H1 (cell line): ENCODE measurements around the gene SH3BP2. TPM values are rescaled to one million over a fixed set of nuclear protein-coding genes. Genes with fewer than 3 reads are reported as not detected.

Experiments
- CTCF ChIA-PET: fragments of 300-600 bp; sonication (Branson Sonifier 250); formaldehyde crosslinking; loops from one replicate; lab custom pipeline; 2021; ENCODE audit not compliant: partially characterized antibody; lab: Charles Lee
- POLR2A ChIA-PET: fragments of 300-600 bp; sonication (Branson Sonifier 250); formaldehyde crosslinking; loops from one replicate; lab custom pipeline; 2021; ENCODE audit warnings: inconsistent platforms; ENCODE audit not compliant: partially characterized antibody; lab: Charles Lee
- DNase-seq, 2 experiments: peaks; one replicate each; pipeline versions ENCODE4 v3.0.0 to v3.0.0-alpha.2; 2010 to 2022; ENCODE audit warnings: low spot score in 2 of 2, low read depth in 1 of 2, mixed read lengths in 1 of 2
- FAIRE-seq: peaks from 2 replicates; lab custom pipeline; 2011; peaks lifted over from hg19 to GRCh38; lab: Jason Lieb, UNC
- H2AFZ ChIP-seq: 2 replicates; pipeline ENCODE4 v1.8.1; 2012; ENCODE audit warnings: low read length, inconsistent platforms
- H2AK5ac ChIP-seq: 2 replicates; pipeline ENCODE4 v1.6.1; 2013; ENCODE audit warnings: low read depth, low read length
- H2BK120ac ChIP-seq: replicated peaks from 2 replicates; pipeline ENCODE3; 2013; ENCODE audit warnings: low read depth, low read length, inconsistent platforms
- H2BK12ac ChIP-seq: 2 replicates; pipeline ENCODE4 v1.6.1; 2013; ENCODE audit warnings: low read depth, low read length
- H2BK15ac ChIP-seq: 2 replicates; pipeline ENCODE4 v1.6.1; 2013; ENCODE audit warnings: low read length
- H2BK20ac ChIP-seq: 2 replicates; pipeline ENCODE4 v1.6.1; 2013; ENCODE audit warnings: low read length
- H2BK5ac ChIP-seq: 2 replicates; pipeline ENCODE4 v1.6.1; 2013; ENCODE audit warnings: low read depth, low read length
- H3K14ac ChIP-seq: 2 replicates; pipeline ENCODE4 v1.6.1; 2013; ENCODE audit warnings: inconsistent platforms; ENCODE audit not compliant: insufficient read length
- H3K18ac ChIP-seq: 2 replicates; pipeline ENCODE4 v1.6.1; 2013; ENCODE audit warnings: low read length; ENCODE audit errors: extremely low read depth
- H3K23ac ChIP-seq: 2 replicates; pipeline ENCODE4 v1.6.1; 2013; ENCODE audit warnings: inconsistent platforms; ENCODE audit not compliant: insufficient read length
- H3K23me2 ChIP-seq: 2 replicates; pipeline ENCODE4 v1.6.1; 2013; ENCODE audit warnings: low read depth, low read length
- H3K27ac ChIP-seq: 2 replicates; pipeline ENCODE4 v1.6.1; 2011; ENCODE audit warnings: low read depth, low read length, inconsistent platforms
- H3K27me3 ChIP-seq, 4 experiments: replicated peaks in 1 of 4; 1 replicate in 1 of 4; 2 replicates in 3 of 4; pipeline versions ENCODE4 v1.6.1 to v1.8.1; 2011 to 2013; ENCODE audit warnings: low read length in 3 of 4, mild to moderate bottlenecking in 3 of 4, inconsistent platforms in 2 of 4, mixed read lengths in 2 of 4, moderate library complexity in 1 of 4; ENCODE audit not compliant: control insufficient read depth in 3 of 4, insufficient read depth in 3 of 4; ENCODE audit errors: extremely low read depth in 1 of 4
- H3K36me3 ChIP-seq, 4 experiments: 2 replicates each; pipeline versions ENCODE4 v1.6.1 to v1.8.1; 2011 to 2013; ENCODE audit warnings: mild to moderate bottlenecking in 4 of 4, low read length in 3 of 4, moderate library complexity in 2 of 4, control low read depth in 1 of 4, inconsistent platforms in 1 of 4; ENCODE audit not compliant: insufficient read depth in 4 of 4, control insufficient read depth in 2 of 4
- H3K4ac ChIP-seq: replicated peaks from 2 replicates; pipeline ENCODE3; 2013; ENCODE audit warnings: low read length, low read depth, mixed read lengths, inconsistent platforms; ENCODE audit not compliant: insufficient read length
- H3K4me1 ChIP-seq, 4 experiments: replicated peaks in 1 of 4; 1 replicate in 1 of 4; 2 replicates in 3 of 4; pipeline versions ENCODE4 v1.6.1 to v1.8.1; 2011 to 2013; ENCODE audit warnings: low read length in 3 of 4, inconsistent platforms in 2 of 4, mixed read lengths in 1 of 4; ENCODE audit not compliant: insufficient read depth in 4 of 4, control insufficient read depth in 3 of 4
- H3K4me2 ChIP-seq, 2 experiments: 2 replicates each; pipeline versions ENCODE4 v1.6.1 to v1.8.1; 2011 to 2013; ENCODE audit warnings: low read depth in 2 of 2, low read length in 2 of 2, control low read depth in 1 of 2, inconsistent platforms in 1 of 2, mild to moderate bottlenecking in 1 of 2; ENCODE audit not compliant: insufficient read depth in 1 of 2
- H3K4me3 ChIP-seq, 4 experiments: fragments of 200-600, 300-600 bp in 1 of 4; sonication (generic), shearing (Covaris generic), sonication (Bioruptor Twin) in 1 of 4; 2 replicates each; pipeline versions ENCODE4 v1.5.1 to v1.8.1; 2011 to 2016; ENCODE audit warnings: low read length in 4 of 4, low read depth in 3 of 4, control low read depth in 2 of 4, inconsistent platforms in 2 of 4, mild to moderate bottlenecking in 2 of 4, mixed read lengths in 1 of 4, moderate library complexity in 1 of 4; ENCODE audit not compliant: insufficient read depth in 2 of 4; ENCODE audit errors: extremely low read depth in 1 of 4
- H3K56ac ChIP-seq: replicated peaks from 2 replicates; pipeline ENCODE3; 2013; ENCODE audit warnings: low read depth, mild to moderate bottlenecking, mixed read lengths, low read length, inconsistent platforms; ENCODE audit not compliant: insufficient read length
- H3K79me1 ChIP-seq: 2 replicates; pipeline ENCODE4 v1.6.1; 2013; ENCODE audit warnings: low read depth, low read length, control low read depth
- H3K79me2 ChIP-seq, 2 experiments: 2 replicates each; pipeline versions ENCODE4 v1.6.1 to v1.8.1; 2012 to 2013; ENCODE audit warnings: low read length in 2 of 2, mild to moderate bottlenecking in 2 of 2, inconsistent platforms in 1 of 2; ENCODE audit not compliant: insufficient read depth in 2 of 2, control insufficient read depth in 1 of 2
- H3K9ac ChIP-seq, 4 experiments: replicated peaks in 1 of 4; 1 replicate in 1 of 4; 2 replicates in 3 of 4; pipeline versions ENCODE4 v1.6.1 to v1.8.1; 2011 to 2013; ENCODE audit warnings: low read depth in 3 of 4, low read length in 3 of 4, control low read depth in 2 of 4, mild to moderate bottlenecking in 2 of 4, moderate library complexity in 2 of 4, inconsistent platforms in 1 of 4; ENCODE audit errors: extremely low read depth in 1 of 4
- H3K9me3 ChIP-seq, 2 experiments: 2 replicates each; pipeline versions ENCODE4 v1.6.1 to v1.8.1; 2012 to 2013; ENCODE audit warnings: mild to moderate bottlenecking in 2 of 2, moderate library complexity in 2 of 2, control low read depth in 1 of 2, inconsistent platforms in 1 of 2, low read depth in 1 of 2, low read length in 1 of 2, mixed read lengths in 1 of 2; ENCODE audit not compliant: insufficient read depth in 2 of 2
- H4K20me1 ChIP-seq, 2 experiments: replicated peaks in 1 of 2; 2 replicates each; pipeline versions ENCODE3 to v1.8.1; 2011 to 2013; ENCODE audit warnings: inconsistent platforms in 2 of 2, low read length in 2 of 2, mild to moderate bottlenecking in 1 of 2; ENCODE audit not compliant: insufficient read depth in 2 of 2, control insufficient read depth in 1 of 2
- H4K5ac ChIP-seq: 2 replicates; pipeline ENCODE4 v1.6.1; 2013; ENCODE audit warnings: low read length, low read depth, mixed read lengths, inconsistent platforms; ENCODE audit not compliant: insufficient read length
- H4K8ac ChIP-seq: 2 replicates; pipeline ENCODE4 v1.8.0; 2013; ENCODE audit warnings: mild to moderate bottlenecking, moderate library complexity, low read length, inconsistent platforms; ENCODE audit not compliant: insufficient read depth; ENCODE audit errors: extremely low read depth
- H4K91ac ChIP-seq: replicated peaks from 2 replicates; pipeline ENCODE3; 2013; ENCODE audit warnings: low read length, mixed read lengths, inconsistent platforms; ENCODE audit not compliant: insufficient read length
- BRCA1 ChIP-seq: IDR thresholded peaks from 2 replicates; pipeline ENCODE4 v1.6.1; 2012; ENCODE audit warnings: low read depth, low read length, improper control_type of control experiment
- MAFK ChIP-seq: IDR thresholded peaks from 2 replicates; pipeline ENCODE4 v1.6.1; 2012; ENCODE audit warnings: low read depth, mild to moderate bottlenecking, improper control_type of control experiment, low read length
- WGBS, 2 experiments: shearing (Covaris generic) in 1 of 2; methylation state at CpG; one replicate each; pipeline versions ENCODE4 v1.1.6 to v1.1.7; 2013 to 2015; ENCODE audit warnings: low lambda C conversion rate in 2 of 2, mixed read lengths in 2 of 2, inconsistent platforms in 1 of 2, low coverage in 1 of 2, missing lambda C conversion rate in 1 of 2; ENCODE audit not compliant: insufficient replicate concordance in 2 of 2, insufficient coverage in 1 of 2, insufficient read length in 1 of 2; ENCODE audit errors: extremely low coverage in 1 of 2, missing lambda C conversion rate in 1 of 2; 5-methylcytosine and 5-hydroxymethylcytosine counted together
- polyA plus RNA-seq, 7 experiments: library from polyadenylated mRNA; depleted of rRNA in 3 of 7; stranded (reverse) in 5 of 7; unstranded in 2 of 7; fragments of >200 nt in 5 of 7; fragments of 200-250 nt in 2 of 7; gene quantifications; 1 replicate in 5 of 7; 2 replicates in 1 of 7; 4 replicates in 1 of 7; pipeline versions ENCODE4 v1.2.1 to v1.2.3, GENCODE V29; 2011 to 2013; ENCODE audit warnings: missing spikeins in 2 of 7, mixed read lengths in 2 of 7
- total RNA-seq: library from RNA; stranded (reverse); fragmentation: NEBNext Ultra II Directional; extraction: Animal tissue kit (Norgen Biotek cat#: 25700); gene quantifications from 2 replicates; pipeline ENCODE4 v1.2.1, GENCODE V29; 2021

SH3BP2 gene
- total and polyA plus RNA-seq, 2 of the 8 experiments (the other 6 are each of a cell fraction or from before 2014, with no cell fraction given) = 27.4 to 31.4 TPM

DNA sequence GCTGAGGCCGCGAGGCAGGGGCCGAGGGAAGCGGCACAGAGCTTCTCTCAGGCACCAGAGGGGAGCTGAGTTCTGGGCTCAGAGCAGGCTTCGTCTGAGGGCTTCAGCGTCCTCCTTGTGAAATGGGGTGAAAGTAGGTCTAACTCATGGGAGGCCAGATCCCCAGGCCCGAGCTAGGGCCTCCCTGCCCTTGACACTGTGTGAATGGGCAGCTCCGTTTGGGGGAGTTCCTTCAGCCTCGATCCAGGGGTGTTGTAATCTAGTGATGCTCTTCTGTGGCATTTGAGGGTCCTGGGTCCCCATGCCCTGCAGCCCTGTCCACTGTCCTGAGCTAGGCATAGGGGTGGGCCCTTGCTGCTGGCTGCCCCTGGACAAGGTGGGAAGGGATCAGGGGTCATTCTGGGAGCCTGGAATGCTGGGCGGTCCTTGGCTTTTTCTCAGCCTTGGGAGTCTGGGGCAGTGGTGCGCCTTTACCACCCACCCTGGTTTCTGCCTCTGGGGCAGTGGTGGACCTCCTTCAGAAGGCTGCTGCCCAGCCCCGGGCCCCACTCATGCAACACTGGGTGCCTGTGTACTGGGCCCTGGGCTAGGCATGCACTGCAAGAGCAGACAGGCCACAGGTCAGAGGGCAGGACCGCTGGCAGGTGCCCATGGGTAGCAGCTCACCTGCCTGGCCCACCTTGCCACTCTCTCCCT, 4.1 kb downstream of the SH3BP2 start:
- FAIRE-seq = no peak
- H3K9ac ChIP-seq = no peak overlapping the region
- no peak overlapping the region for H3K56ac ChIP-seq
- H3K4me1 ChIP-seq = peaks cover 0 to 33% (median 16%) of the 10 kb centered on the region in 4 experiments; a peak in 6 of 7 replicates
- peak overlapping the region; percentile 65; the same call in 1 of the 2 replicates for H2AK5ac ChIP-seq
- no peak overlapping the region for H4K5ac ChIP-seq
- H4K91ac ChIP-seq = no peak overlapping the region
- H2AFZ ChIP-seq = no peak overlapping the region
- no peak overlapping the region for H2BK120ac ChIP-seq
- H3K23ac ChIP-seq = no peak overlapping the region
- H3K27ac ChIP-seq = no peak overlapping the region
- CTCF ChIA-PET = interaction anchor here (0.6 to 1.7 kb wide), 6 partner anchors 8 to 438 kb away, joined by 3 to 6 read pairs (median 4); no protein-coding TSS in a partner anchor
- H3K27me3 ChIP-seq = peaks cover 0 to 17% (median 11%) of the 10 kb centered on the region in 4 experiments; a peak in 5 of 7 replicates
- H3K4ac ChIP-seq = no peak overlapping the region
- peak overlapping the region; percentile 57; the same call in 1 of the 2 replicates for H4K8ac ChIP-seq
- 95% methylated on average over 13 of the region's 13 CpGs; no CpG with 5 or more reads in 1 of the 2 experiments for WGBS, 2 experiments
- no peaks in the 10 kb centered on the region for H3K79me2 ChIP-seq
- no peak overlapping the region for H2BK5ac ChIP-seq
- H2BK15ac ChIP-seq = no peak overlapping the region
- POLR2A ChIA-PET = interaction anchor here (0.7 to 6.6 kb wide), 8 partner anchors 8 to 53 kb away, joined by 3 to 48 read pairs (median 4); no protein-coding TSS in a partner anchor
- no peak overlapping the region for H2BK20ac ChIP-seq
- TF ChIP-seq BRCA1 = no peak
- no peak for TF ChIP-seq MAFK
- no peak overlapping the region for H3K18ac ChIP-seq
- H3K4me3 ChIP-seq = no peak overlapping the region
- peak overlapping the region; percentile 5; the same call in 1 of the 2 replicates for H2BK12ac ChIP-seq
- H3K36me3 ChIP-seq = no peaks in the 10 kb centered on the region
- no peak overlapping the region for H3K4me2 ChIP-seq
- H3K23me2 ChIP-seq = no peaks in the 10 kb centered on the region; the same call in 1 of the 2 replicates
- H3K79me1 ChIP-seq = 0 out of 2 replicates have a peak, but pooled peaks cover 2% of the 10 kb centered on the region
- no peak for DNase-seq
- H3K9me3 ChIP-seq = no peaks in the 10 kb centered on the region; a peak in 1 of 4 replicates
- peaks cover 2 to 4% of the 10 kb centered on the region in 2 experiments for H4K20me1 ChIP-seq
- H3K14ac ChIP-seq = no peak overlapping the region
